Renal cortex interstitium (tissue), 3 donors: Measurements from ENCODE around the gene OR5K2. TPM values are rescaled to one million over a fixed set of nuclear protein-coding genes. Genes with fewer than 3 reads are reported as not detected.

ENCODE experiments used
- polyA plus RNA-seq, 3 donors: library from polyadenylated mRNA; unstranded; fragments of 120-200 nt; gene quantifications; one replicate each; pipeline ENCODE4 v1.2.1, GENCODE V29; 2013; ENCODE audit not compliant: insufficient read length in 3 of 3

Gene OR5K2
- polyA plus RNA-seq, 3 donors, result 0.79 TPM; not detected in 2

Other genes with a start within 250 kb of the OR5K2 start
- gene OR5H6, start 233.4 kb upstream of the OR5K2 start, polyA plus RNA-seq, result not detected
- not detected for gene OR5H2, start 215.2 kb upstream of the OR5K2 start, polyA plus RNA-seq
- gene OR5K4, start 143.8 kb upstream of the OR5K2 start, polyA plus RNA-seq, result not detected
- gene OR5K3, start 107.0 kb upstream of the OR5K2 start, polyA plus RNA-seq, result not detected
- gene OR5K1, start 34.5 kb upstream of the OR5K2 start, polyA plus RNA-seq, result not detected
- gene CLDND1, start 25.2 kb downstream of the OR5K2 start, polyA plus RNA-seq, result 100 to 1,000 TPM; 140 to 174 (median 164) TPM
- not detected for gene GPR15, start 34.3 kb downstream of the OR5K2 start, polyA plus RNA-seq
- 10 to 100 TPM; 21.8 to 23.8 (median 23.2) TPM for gene CPOX, start 95.9 kb downstream of the OR5K2 start, polyA plus RNA-seq